Bronchial epithelial cell (primary cell): ENCODE data around the gene IER2. TPM values are rescaled to one million over a fixed set of nuclear protein-coding genes. Genes with fewer than 3 reads are reported as not detected.
A peak's percentile ranks its signal among the peaks of the same experiment; 100 is the strongest.

Source experiments
- DNase-seq: peaks from one replicate; pipeline ENCODE4 v3.0.0-alpha.2; 2010; ENCODE audit warnings: low read depth
- FAIRE-seq: peaks from 2 replicates; lab custom pipeline; 2011; peaks lifted over from hg19 to GRCh38; lab: Jason Lieb, UNC
- H3K27me3 ChIP-seq: 2 replicates; pipeline ENCODE4 v1.5.1; 2011; ENCODE audit warnings: low read length; ENCODE audit not compliant: control insufficient read depth, insufficient read depth
- H3K36me3 ChIP-seq: 2 replicates; pipeline ENCODE4 v1.5.1; 2011; ENCODE audit warnings: low read length; ENCODE audit not compliant: control insufficient read depth, insufficient read depth
- H3K4me3 ChIP-seq: 2 replicates; pipeline ENCODE4 v1.5.1; 2011; ENCODE audit warnings: mild to moderate bottlenecking, low read depth, low read length, control low read depth
- total RNA-seq: library from RNA; depleted of rRNA; stranded (reverse); fragments of >200 nt; gene quantifications from 2 replicates; pipeline ENCODE4 v1.2.1, GENCODE V29; 2014
- TF ChIP-seq, protein P1 (sequence below): IDR thresholded peaks from 2 replicates; pipeline ENCODE4 v1.5.1; 2011; ENCODE audit warnings: mild to moderate bottlenecking, moderate library complexity, low read length, control low read depth, inconsistent platforms; ENCODE audit not compliant: insufficient read depth, severe bottlenecking

The IER2 gene
- total RNA-seq, 1 donor from 2014 or later, result 32.1 TPM

DNA sequence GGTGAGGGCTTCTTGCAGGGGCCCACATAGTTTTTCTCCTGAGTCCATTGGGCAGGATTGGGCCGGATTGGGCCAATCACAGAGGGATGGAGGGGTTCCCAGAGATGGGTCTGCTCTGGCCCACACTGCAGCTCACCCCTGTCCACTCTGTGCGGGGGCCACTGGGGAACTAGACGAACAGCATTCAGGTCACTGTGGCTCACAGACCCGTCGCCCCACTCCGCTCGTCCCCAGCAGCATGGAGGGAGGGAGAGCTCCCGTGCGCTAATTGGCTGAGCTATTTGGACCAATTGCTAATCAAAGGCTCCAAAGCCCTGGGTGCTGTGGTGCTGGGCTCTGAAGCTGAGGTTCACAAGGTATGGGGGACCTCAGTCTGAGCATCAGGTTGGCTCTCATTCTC lies 20.8 kb upstream of the IER2 start:
- DNase-seq (no peak), FAIRE-seq (no peak)
- TF ChIP-seq, protein P1, sequence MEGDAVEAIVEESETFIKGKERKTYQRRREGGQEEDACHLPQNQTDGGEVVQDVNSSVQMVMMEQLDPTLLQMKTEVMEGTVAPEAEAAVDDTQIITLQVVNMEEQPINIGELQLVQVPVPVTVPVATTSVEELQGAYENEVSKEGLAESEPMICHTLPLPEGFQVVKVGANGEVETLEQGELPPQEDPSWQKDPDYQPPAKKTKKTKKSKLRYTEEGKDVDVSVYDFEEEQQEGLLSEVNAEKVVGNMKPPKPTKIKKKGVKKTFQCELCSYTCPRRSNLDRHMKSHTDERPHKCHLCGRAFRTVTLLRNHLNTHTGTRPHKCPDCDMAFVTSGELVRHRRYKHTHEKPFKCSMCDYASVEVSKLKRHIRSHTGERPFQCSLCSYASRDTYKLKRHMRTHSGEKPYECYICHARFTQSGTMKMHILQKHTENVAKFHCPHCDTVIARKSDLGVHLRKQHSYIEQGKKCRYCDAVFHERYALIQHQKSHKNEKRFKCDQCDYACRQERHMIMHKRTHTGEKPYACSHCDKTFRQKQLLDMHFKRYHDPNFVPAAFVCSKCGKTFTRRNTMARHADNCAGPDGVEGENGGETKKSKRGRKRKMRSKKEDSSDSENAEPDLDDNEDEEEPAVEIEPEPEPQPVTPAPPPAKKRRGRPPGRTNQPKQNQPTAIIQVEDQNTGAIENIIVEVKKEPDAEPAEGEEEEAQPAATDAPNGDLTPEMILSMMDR, result no peak
- Histone ChIP-seq H3K36me3 (peaks cover 4% of the 10 kb centered on the region), H3K4me3 (no peak overlapping the region), H3K27me3 (no peaks in the 10 kb centered on the region)

DNA sequence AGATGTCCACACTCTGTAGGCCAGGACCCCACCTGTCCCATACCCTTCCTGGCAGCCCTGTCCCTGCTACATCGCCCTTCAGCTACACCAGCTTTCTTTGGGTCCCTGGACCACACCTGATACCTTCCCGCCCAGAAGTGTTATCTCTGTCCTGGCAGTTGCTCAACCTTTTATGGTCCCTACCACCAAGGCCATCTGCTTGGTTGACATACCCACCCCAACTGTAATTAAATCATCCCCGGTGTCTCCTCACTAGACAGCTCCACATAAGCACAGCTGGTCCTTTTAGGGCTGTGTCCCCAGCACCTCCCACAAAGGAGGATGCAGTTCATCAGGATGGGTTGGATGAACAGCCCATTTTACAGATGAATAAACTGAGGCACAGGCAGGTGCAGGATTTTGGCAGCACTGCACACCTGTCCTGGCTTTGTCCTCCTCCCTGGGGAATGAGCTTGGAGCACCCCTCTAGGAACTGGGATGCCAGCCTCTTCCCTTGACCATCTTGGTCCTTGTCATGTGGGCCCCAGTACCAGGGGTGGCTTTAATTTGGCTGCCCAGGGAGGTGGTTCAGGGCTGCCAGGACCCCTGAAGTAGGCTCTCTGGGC lies 19.2 kb upstream of the IER2 start:
- peak; percentile 97 for FAIRE-seq
- DNase-seq, result no peak
- peaks cover 14% of the 10 kb centered on the region for H3K36me3 ChIP-seq

DNA sequence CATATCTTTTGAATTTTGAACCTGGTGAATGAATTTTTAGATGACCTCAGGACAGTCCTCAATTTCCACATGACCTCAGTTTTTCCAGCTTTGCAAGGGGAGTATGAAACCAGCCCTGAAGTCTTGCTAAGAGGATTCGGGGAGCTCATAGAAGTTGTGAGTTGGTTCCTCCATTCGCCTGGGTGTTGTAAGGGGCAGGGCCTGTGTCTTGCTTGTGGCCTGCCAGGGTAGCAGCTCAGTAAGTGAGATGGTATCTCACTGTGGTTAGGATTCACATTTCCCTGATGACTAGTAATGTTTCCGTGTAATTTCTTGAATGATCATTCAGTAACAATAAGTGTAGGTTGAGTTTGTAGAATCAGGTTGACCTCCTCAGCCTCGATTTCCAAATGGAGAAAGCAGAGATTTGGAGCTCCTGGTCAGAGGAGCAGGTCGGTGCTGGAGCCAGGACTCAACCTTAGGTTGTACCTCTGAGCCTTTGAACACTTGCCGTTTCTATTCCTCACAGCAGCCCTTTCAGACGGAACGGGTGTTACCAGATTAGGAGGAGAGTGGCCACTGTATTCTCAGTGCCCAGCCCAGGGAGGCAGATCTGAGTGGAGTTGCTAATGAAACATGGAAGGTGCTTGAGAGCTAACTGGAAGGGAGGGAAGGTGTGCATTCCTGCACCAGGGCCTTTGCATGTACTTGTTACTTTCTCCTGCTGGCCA lies 17.6 kb upstream of the IER2 start:
- no peaks in the 10 kb centered on the region for H3K27me3 ChIP-seq
- DNase-seq (no peak), FAIRE-seq (no peak)
- peaks cover 21% of the 10 kb centered on the region for H3K36me3 ChIP-seq
- no peak overlapping the region for H3K4me3 ChIP-seq
- TF ChIP-seq, protein P1, result no peak

More for the DNA sequence above, 19.2 kb upstream of the IER2 start:
- Histone ChIP-seq H3K27me3 (no peaks in the 10 kb centered on the region), H3K4me3 (no peak overlapping the region)
- TF ChIP-seq, protein P1, result no peak

DNA sequence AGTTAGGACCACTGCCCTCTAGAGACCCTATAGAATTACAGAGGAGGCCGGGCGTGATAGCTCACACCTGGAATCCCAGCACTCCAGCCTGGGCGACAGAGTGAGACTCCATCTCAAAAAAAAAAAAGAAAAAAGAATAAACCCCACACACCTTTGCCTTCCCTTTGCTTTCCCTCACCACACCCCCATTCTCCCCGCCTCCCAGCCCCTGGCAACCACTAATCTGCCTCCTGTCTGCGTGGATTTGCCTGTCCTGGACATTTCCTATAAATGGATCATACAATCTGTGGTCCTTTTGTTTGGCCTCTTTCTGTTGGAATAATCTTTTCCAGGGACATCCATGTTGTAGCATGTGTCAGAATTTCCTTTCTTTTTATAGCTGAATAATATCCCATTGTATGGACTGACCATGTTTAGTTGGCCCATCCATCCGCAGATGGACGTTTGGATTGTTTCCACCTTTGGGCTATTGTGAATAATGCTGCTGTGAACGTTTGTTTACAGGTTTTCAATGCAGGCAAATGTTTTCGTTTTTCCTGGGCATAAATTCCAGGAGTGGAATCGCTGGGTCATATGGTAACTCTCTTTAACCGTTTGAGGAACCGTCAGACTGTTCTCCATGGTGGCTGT lies 16.9 kb upstream of the IER2 start:
- no peak for FAIRE-seq
- H3K36me3 ChIP-seq, result peaks cover 26% of the 10 kb centered on the region
- TF ChIP-seq, protein P1, result no peak
- H3K4me3 ChIP-seq, result no peak overlapping the region
- no peak for DNase-seq
- H3K27me3 ChIP-seq, result no peaks in the 10 kb centered on the region

DNA sequence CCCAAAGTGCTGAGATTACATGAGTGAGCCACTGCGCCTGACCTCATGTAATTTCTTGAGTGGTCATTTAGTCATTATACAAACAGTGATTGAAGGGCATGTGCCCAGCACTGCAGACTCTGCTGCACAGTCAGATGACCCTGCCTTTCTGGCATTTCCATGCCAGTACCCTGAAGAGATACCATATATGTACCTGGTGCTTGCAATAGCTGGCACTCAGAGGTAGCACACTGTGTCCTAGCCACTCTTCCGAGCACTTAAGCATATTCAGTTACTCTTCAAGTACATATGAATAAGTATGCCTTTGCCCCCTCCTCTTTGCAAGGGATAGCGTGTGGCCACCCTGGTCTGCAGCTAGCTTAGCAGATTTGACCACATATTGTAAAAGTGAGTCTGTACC lies 15.6 kb upstream of the IER2 start:
- H3K27me3 ChIP-seq, result no peaks in the 10 kb centered on the region
- no peak overlapping the region for H3K4me3 ChIP-seq
- FAIRE-seq, result no peak
- H3K36me3 ChIP-seq, result peaks cover 28% of the 10 kb centered on the region
- DNase-seq, result no peak
- TF ChIP-seq, protein P1, result no peak
